HepG2 (cell line): ENCODE results near the gene ITPR1. TPM values are rescaled to one million over a fixed set of nuclear protein-coding genes. Genes with fewer than 3 reads are reported as not detected.

Source experiments
- ATAC-seq: fragments of 200-7000 bp; cut with Tn5 transposase; 3 replicates; pipeline ENCODE4 v1.9.1; 2020; ENCODE audit warnings: mild to moderate bottlenecking, moderate library complexity
- BruUV-seq: library from RNA; stranded (reverse); fragments of 400-500 nt; replicated peaks from 2 replicates; lab custom pipeline; 2021; lab: Mats Ljungman, UMichigan
- CTCF ChIA-PET: fragments of 300-600 bp; formaldehyde crosslinking; extraction: SDS; loops from one replicate; lab custom pipeline; 2021; ENCODE audit warnings: low total read pairs, inconsistent platforms, low intra/inter-chr PET ratio; lab: Yijun Ruan, JAX
- POLR2A ChIA-PET: fragments of 350-600 bp; sonication (Branson Sonifier 250); formaldehyde crosslinking; loops from one replicate; lab custom pipeline; 2020; ENCODE audit warnings: antibody characterized with exemption, inconsistent platforms; lab: Yijun Ruan, JAX
- DNase-seq: peaks from one replicate; pipeline ENCODE4 v3.0.0-alpha.2; 2015; ENCODE audit warnings: low spot score
- FAIRE-seq: peaks from 3 replicates; lab custom pipeline; 2011; peaks lifted over from hg19 to GRCh38; lab: Jason Lieb, UNC
- H2AFZ ChIP-seq: one replicate; pipeline ENCODE4 v1.6.1; 2011; ENCODE audit warnings: low read length, inconsistent platforms
- H3K27ac ChIP-seq: fragments of 300-600 bp; 3 replicates; pipeline ENCODE4 v1.8.0; 2011; ENCODE audit warnings: mixed run types, mild to moderate bottlenecking, mixed read lengths, low read length, inconsistent platforms; ENCODE audit not compliant: insufficient read depth; ENCODE audit errors: extremely low read length
- H3K27me3 ChIP-seq, 2 experiments: fragments of 200-600 bp in 1 of 2; 2 replicates in 1 of 2; 3 replicates in 1 of 2; pipeline versions ENCODE4 v1.6.0 to v1.8.0; 2011; ENCODE audit warnings: low read length in 2 of 2, mild to moderate bottlenecking in 2 of 2, moderate library complexity in 2 of 2, inconsistent platforms in 1 of 2; ENCODE audit not compliant: insufficient read depth in 2 of 2, control insufficient read depth in 1 of 2
- H3K36me3 ChIP-seq, 2 experiments: fragments of 200-600 bp in 1 of 2; replicated peaks in 1 of 2; 2 replicates in 1 of 2; 3 replicates in 1 of 2; pipeline versions ENCODE4 v1.5.1 to v1.8.0; 2011; ENCODE audit warnings: low read length in 2 of 2, inconsistent platforms in 1 of 2; ENCODE audit not compliant: insufficient read depth in 2 of 2, control insufficient read depth in 1 of 2
- H3K4me1 ChIP-seq: 2 replicates; pipeline ENCODE4 v1.5.1; 2012; ENCODE audit warnings: low read length, inconsistent platforms; ENCODE audit not compliant: insufficient read depth
- H3K4me2 ChIP-seq: 2 replicates; pipeline ENCODE4 v1.6.0; 2011; ENCODE audit warnings: low read depth, low read length, inconsistent platforms
- H3K4me3 ChIP-seq, 3 experiments: fragments of 200-600 bp in 1 of 3; sonication (generic), shearing (Covaris generic) in 1 of 3; replicated peaks in 1 of 3; 2 replicates each; pipeline ENCODE4 v1.5.1; 2011 to 2016; ENCODE audit warnings: low read length in 3 of 3, inconsistent platforms in 2 of 3, low read depth in 2 of 3, mild to moderate bottlenecking in 2 of 3, control low read depth in 1 of 3, mixed read lengths in 1 of 3; ENCODE audit not compliant: insufficient read depth in 1 of 3
- H3K79me2 ChIP-seq: one replicate; pipeline ENCODE4 v1.6.1; 2011; ENCODE audit warnings: low read length, inconsistent platforms; ENCODE audit not compliant: insufficient read depth
- H3K9ac ChIP-seq: 2 replicates; pipeline ENCODE4 v1.6.0; 2011; ENCODE audit warnings: mild to moderate bottlenecking, low read depth, low read length, inconsistent platforms; ENCODE audit not compliant: insufficient read depth
- H3K9me3 ChIP-seq: 2 replicates; pipeline ENCODE4 v1.5.1; 2012; ENCODE audit warnings: mild to moderate bottlenecking, low read length
- H4K20me1 ChIP-seq: 2 replicates; pipeline ENCODE4 v1.6.0; 2011; ENCODE audit warnings: inconsistent platforms, mild to moderate bottlenecking, low read length, moderate library complexity; ENCODE audit not compliant: insufficient read depth
- CEBPB ChIP-seq: IDR thresholded peaks from 2 replicates; pipeline ENCODE4 v1.6.1; 2011; ENCODE audit warnings: low read depth, low read length, improper control_type of control experiment, borderline replicate concordance
- HOXA3 ChIP-seq: sonication (generic); formaldehyde crosslinking; IDR thresholded peaks from 2 replicates; pipeline ENCODE4 v1.5.0; 2020; ENCODE audit warnings: missing genetic modification reagents
- PTBP1 ChIP-seq: fragments of 200-400 bp; formaldehyde crosslinking; IDR thresholded peaks from 2 replicates; pipeline ENCODE4 v1.6.1; 2018; ENCODE audit warnings: low read length, low read depth; ENCODE audit not compliant: poor library complexity, severe bottlenecking
- SAP130 ChIP-seq: IDR thresholded peaks from 2 replicates; pipeline ENCODE4 v1.6.1; 2016; ENCODE audit warnings: low read depth
- SOX5 ChIP-seq: IDR thresholded peaks from 2 replicates; pipeline ENCODE4 v1.6.1; 2016; ENCODE audit warnings: borderline replicate concordance
- SRSF4 ChIP-seq: fragments of 200-400 bp; formaldehyde crosslinking; IDR thresholded peaks from one replicate; pipeline ENCODE4 v1.6.1; 2018; ENCODE audit warnings: mild to moderate bottlenecking, low read depth, low read length, moderate library complexity; ENCODE audit not compliant: poor library complexity, severe bottlenecking
- SSRP1 ChIP-seq: IDR thresholded peaks from 2 replicates; pipeline ENCODE4 v1.6.1; 2016; ENCODE audit warnings: control low read depth
- YY1 ChIP-seq: IDR thresholded peaks from 2 replicates; pipeline ENCODE4 v1.6.1; 2011; ENCODE audit warnings: low read length, low read depth, moderate library complexity, mild to moderate bottlenecking; ENCODE audit not compliant: insufficient read depth, insufficient replicate concordance
- ZFX ChIP-seq: sonication (generic); formaldehyde crosslinking; IDR thresholded peaks from 2 replicates; pipeline ENCODE4 v1.4.0; 2020; ENCODE audit warnings: mild to moderate bottlenecking, low read depth, missing genetic modification reagents, moderate library complexity
- ZNF552 ChIP-seq: sonication (generic); formaldehyde crosslinking; IDR thresholded peaks from 2 replicates; pipeline ENCODE4 v1.9.0; 2022; ENCODE audit warnings: missing genetic modification reagents, mild to moderate bottlenecking, borderline replicate concordance
- WGBS: methylation state at CpG from one replicate; pipeline ENCODE4 v1.1.6; 2017; ENCODE audit warnings: low lambda C conversion rate; 5-methylcytosine and 5-hydroxymethylcytosine counted together
- in situ Hi-C: cut with HindIII; loops from 2 replicates; pipeline ENCODE4 v1.10.0; 2017; ENCODE audit warnings: low pct_unique_long_range_greater_than_20kb; ENCODE audit not compliant: extremely low pct_ligation_motif_present
- intact Hi-C: fragments of 100-400 bp; cut with micrococcal nuclease; formaldehyde crosslinking; loops from one replicate; pipeline ENCODE4 v1.10.0; 2022; ENCODE audit not compliant: unreplicated experiment
- polyA plus RNA-seq, 8 experiments: library from polyadenylated mRNA; depleted of rRNA in 3 of 8; stranded (reverse) in 7 of 8; unstranded in 1 of 8; fragments of >200 nt; fragmentation: Illumina TruSeq in 4 of 8; extraction: Trizol in 4 of 8; gene quantifications; 2 replicates each; pipeline versions ENCODE4 v1.2.1 to v1.2.3, GENCODE V29; 2011 to 2016; ENCODE audit warnings: low read depth in 4 of 8, missing spikeins in 1 of 8, mixed read lengths in 1 of 8; ENCODE audit not compliant: insufficient read depth in 1 of 8
- total RNA-seq, 5 experiments: library from RNA; depleted of rRNA; stranded (reverse); fragments of >200 nt; fragmentation: Illumina TruSeq; extraction: Trizol; gene quantifications; 2 replicates each; pipeline ENCODE4 v1.2.3, GENCODE V29; 2016; ENCODE audit warnings: low read depth in 1 of 5
- TF ChIP-seq, protein P1 (sequence below): sonication (generic); formaldehyde crosslinking; conservative IDR thresholded peaks from 2 replicates; pipeline ENCODE4 v1.4.0; 2020; ENCODE audit warnings: mild to moderate bottlenecking, missing genetic modification reagents, moderate library complexity
- TF ChIP-seq, protein P2 (sequence below): sonication (generic); formaldehyde crosslinking; IDR thresholded peaks from 2 replicates; pipeline ENCODE4 v1.4.0; 2020; ENCODE audit warnings: missing genetic modification reagents
- TF ChIP-seq, protein P3 (sequence below): conservative IDR thresholded peaks from 2 replicates; pipeline ENCODE4 v1.6.1; 2018; ENCODE audit warnings: missing genetic modification reagents
- TF ChIP-seq, protein P4 (sequence below): sonication (generic); formaldehyde crosslinking; IDR thresholded peaks from 2 replicates; pipeline ENCODE4 v1.5.1; 2020; ENCODE audit warnings: missing genetic modification reagents, mild to moderate bottlenecking, borderline replicate concordance
- TF ChIP-seq, protein P5 (sequence below): sonication (generic); formaldehyde crosslinking; IDR thresholded peaks from 2 replicates; pipeline ENCODE4 v1.8.0; 2022; ENCODE audit warnings: missing genetic modification reagents, low read depth, mild to moderate bottlenecking, borderline replicate concordance

The ITPR1 gene
- total and polyA plus RNA-seq, 2 of the 13 experiments (the other 11 are each of a cell fraction or from before 2014, with no cell fraction given), result 10.0 to 11.4 TPM

DNA sequence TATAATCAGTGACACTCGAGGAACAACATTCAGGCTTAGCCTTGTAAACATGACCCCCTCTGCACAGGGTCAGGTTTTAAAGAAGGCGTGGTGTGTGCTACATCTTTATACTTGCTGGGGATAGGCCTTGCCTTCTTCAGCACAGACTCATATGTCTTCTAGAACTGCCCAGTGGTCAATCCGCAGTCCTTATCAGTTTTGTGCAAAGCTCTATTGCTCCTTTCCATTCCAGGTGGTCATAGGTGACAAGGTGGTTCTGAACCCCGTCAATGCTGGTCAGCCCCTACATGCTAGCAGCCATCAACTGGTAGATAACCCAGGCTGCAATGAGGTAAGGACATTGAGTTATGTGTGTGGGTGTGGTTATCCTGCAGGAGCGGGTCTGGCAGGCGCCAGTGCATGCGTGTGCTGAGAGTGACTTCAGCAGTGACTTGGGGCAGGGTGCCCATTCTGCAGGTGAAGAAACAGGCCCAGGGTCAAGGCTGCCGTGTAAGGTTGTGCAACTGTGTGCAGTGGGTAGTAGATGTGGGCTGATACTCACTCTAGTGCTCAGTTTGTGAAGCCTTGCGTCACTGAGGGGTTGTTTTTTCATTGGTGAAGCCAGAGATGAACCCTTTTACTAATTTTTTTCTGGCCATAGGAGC is 150.9 kb downstream of the ITPR1 start:
- Histone ChIP-seq H3K9me3 (no peaks in the 10 kb centered on the region), H3K27ac (no peak overlapping the region), H3K9ac (no peak overlapping the region), H3K27me3 (no peaks in the 10 kb centered on the region), H3K4me3 (no peak overlapping the region), H3K4me1 (no peaks in the 10 kb centered on the region), H3K4me2 (no peak overlapping the region), H4K20me1 (no peaks in the 10 kb centered on the region), H3K79me2 (no peaks in the 10 kb centered on the region), H3K36me3 (peaks cover 2 to 24% of the 10 kb centered on the region in 2 experiments; a peak in 4 of 5 replicates), H2AFZ (no peak overlapping the region)
- FAIRE-seq (no peak), ATAC-seq (no peak; the same call in 1 of the 3 replicates), DNase-seq (peak; percentile 1)
- POLR2A ChIA-PET, result no interaction called here
- in situ Hi-C loops (no loop called here), intact Hi-C loops (no loop called here)
- no TSS peak for BruUV-seq
- CTCF ChIA-PET, result no interaction called here
- 86% methylated on average over 9 of the region's 9 CpGs for WGBS
- TF ChIP-seq, protein P1, sequence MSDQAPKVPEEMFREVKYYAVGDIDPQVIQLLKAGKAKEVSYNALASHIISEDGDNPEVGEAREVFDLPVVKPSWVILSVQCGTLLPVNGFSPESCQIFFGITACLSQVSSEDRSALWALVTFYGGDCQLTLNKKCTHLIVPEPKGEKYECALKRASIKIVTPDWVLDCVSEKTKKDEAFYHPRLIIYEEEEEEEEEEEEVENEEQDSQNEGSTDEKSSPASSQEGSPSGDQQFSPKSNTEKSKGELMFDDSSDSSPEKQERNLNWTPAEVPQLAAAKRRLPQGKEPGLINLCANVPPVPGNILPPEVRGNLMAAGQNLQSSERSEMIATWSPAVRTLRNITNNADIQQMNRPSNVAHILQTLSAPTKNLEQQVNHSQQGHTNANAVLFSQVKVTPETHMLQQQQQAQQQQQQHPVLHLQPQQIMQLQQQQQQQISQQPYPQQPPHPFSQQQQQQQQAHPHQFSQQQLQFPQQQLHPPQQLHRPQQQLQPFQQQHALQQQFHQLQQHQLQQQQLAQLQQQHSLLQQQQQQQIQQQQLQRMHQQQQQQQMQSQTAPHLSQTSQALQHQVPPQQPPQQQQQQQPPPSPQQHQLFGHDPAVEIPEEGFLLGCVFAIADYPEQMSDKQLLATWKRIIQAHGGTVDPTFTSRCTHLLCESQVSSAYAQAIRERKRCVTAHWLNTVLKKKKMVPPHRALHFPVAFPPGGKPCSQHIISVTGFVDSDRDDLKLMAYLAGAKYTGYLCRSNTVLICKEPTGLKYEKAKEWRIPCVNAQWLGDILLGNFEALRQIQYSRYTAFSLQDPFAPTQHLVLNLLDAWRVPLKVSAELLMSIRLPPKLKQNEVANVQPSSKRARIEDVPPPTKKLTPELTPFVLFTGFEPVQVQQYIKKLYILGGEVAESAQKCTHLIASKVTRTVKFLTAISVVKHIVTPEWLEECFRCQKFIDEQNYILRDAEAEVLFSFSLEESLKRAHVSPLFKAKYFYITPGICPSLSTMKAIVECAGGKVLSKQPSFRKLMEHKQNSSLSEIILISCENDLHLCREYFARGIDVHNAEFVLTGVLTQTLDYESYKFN (CRISPR knock-in tag), result no peak
- TF ChIP-seq, protein P2, sequence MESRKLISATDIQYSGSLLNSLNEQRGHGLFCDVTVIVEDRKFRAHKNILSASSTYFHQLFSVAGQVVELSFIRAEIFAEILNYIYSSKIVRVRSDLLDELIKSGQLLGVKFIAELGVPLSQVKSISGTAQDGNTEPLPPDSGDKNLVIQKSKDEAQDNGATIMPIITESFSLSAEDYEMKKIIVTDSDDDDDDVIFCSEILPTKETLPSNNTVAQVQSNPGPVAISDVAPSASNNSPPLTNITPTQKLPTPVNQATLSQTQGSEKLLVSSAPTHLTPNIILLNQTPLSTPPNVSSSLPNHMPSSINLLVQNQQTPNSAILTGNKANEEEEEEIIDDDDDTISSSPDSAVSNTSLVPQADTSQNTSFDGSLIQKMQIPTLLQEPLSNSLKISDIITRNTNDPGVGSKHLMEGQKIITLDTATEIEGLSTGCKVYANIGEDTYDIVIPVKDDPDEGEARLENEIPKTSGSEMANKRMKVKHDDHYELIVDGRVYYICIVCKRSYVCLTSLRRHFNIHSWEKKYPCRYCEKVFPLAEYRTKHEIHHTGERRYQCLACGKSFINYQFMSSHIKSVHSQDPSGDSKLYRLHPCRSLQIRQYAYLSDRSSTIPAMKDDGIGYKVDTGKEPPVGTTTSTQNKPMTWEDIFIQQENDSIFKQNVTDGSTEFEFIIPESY (CRISPR knock-in tag), result peak; percentile 52; the same call in 1 of the 2 replicates
- TF ChIP-seq YY1, result no peak
- TF ChIP-seq, protein P3, sequence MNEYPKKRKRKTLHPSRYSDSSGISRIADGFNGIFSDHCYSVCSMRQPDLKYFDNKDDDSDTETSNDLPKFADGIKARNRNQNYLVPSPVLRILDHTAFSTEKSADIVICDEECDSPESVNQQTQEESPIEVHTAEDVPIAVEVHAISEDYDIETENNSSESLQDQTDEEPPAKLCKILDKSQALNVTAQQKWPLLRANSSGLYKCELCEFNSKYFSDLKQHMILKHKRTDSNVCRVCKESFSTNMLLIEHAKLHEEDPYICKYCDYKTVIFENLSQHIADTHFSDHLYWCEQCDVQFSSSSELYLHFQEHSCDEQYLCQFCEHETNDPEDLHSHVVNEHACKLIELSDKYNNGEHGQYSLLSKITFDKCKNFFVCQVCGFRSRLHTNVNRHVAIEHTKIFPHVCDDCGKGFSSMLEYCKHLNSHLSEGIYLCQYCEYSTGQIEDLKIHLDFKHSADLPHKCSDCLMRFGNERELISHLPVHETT (CRISPR knock-in tag), result no peak
- TF ChIP-seq SSRP1 (CRISPR knock-in tag), result no peak
- TF ChIP-seq ZNF552 (CRISPR knock-in tag), result no peak
- no peak for TF ChIP-seq PTBP1
- TF ChIP-seq, protein P4, sequence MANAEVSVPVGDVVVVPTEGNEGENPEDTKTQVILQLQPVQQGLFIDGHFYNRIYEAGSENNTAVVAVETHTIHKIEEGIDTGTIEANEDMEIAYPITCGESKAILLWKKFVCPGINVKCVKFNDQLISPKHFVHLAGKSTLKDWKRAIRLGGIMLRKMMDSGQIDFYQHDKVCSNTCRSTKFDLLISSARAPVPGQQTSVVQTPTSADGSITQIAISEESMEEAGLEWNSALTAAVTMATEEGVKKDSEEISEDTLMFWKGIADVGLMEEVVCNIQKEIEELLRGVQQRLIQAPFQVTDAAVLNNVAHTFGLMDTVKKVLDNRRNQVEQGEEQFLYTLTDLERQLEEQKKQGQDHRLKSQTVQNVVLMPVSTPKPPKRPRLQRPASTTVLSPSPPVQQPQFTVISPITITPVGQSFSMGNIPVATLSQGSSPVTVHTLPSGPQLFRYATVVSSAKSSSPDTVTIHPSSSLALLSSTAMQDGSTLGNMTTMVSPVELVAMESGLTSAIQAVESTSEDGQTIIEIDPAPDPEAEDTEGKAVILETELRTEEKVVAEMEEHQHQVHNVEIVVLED (CRISPR knock-in tag), result no peak
- TF ChIP-seq, protein P5, sequence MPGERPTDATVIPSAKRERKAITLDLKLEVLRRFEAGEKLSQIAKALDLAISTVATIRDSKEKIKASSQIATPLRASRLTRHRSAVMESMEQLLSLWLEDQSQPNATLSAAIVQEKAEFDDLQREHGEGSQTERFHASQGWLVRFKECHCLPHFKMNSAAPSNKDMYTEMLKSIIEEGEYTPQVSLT (CRISPR knock-in tag), result no peak
- peak; percentile 46; the same call in 1 of the 2 replicates for TF ChIP-seq CEBPB
- TF ChIP-seq SRSF4, result no peak
- no peak for TF ChIP-seq ZFX (CRISPR knock-in tag)
- no peak for TF ChIP-seq SOX5 (CRISPR knock-in tag)
- TF ChIP-seq SAP130, result no peak
- TF ChIP-seq HOXA3 (CRISPR knock-in tag), result no peak
